ENCODE measurements around the gene ANKRD11. TPM values are rescaled to one million over a fixed set of nuclear protein-coding genes. Genes with fewer than 3 reads are reported as not detected.

Gene ANKRD11
- total and polyA plus RNA-seq, 7 experiments from 2014 or later = 8.7 to 254 (median 239) TPM

DNA sequence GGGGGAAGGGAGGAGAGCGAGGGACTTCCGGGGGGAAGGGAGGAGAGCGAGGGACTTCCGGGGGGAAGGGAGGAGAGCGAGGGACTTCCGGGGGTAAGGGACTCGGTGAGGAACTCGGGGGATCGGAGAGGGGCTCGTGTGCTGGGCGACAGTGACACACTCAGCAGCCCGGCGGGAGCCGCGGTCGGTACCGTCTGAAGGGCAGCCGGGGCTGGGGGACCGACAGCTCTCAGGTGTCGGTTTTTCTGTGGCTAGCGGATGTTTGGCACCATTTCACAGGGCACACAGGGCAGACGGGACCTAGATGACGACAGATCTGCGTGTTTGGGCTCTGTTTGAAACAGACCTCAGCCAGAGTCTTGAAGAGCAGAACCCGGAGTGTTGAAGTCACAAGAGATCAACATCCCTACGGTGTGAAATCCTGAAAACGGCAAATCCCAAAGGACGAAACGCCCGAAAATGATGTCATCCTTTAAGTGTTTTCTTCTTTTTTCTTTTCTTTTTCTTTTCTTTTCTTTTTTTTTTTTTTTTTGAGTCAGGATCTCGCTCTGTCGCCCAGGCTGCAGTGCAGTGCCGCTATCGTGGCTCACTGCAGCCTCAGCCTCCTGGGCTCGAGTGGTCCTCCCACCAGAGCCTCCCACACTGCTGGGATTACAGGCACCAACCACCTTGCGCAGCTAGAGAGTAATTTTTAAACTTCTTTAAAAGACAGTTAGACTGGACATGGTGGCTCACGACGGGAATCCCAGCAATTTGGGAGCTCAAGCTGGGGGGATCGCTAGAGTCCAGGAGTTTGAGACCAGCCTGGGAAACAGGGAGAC lies 249.0 kb downstream of the ANKRD11 start:
- CTCF ChIA-PET = interaction anchor here (0.9 to 1.4 kb wide), 6 partner anchors 24 to 424 kb away, joined by 3 to 10 read pairs (median 4); partner anchors contain the start of genes SPG7 and ZNF778
- intact Hi-C loops (cut with micrococcal nuclease) = loop anchor here (1.0 to 10.0 kb wide), 15 partner anchors 24 to 787 kb away; partner anchors contain the start of genes ANKRD11 (in 2 of the 2), RPL13 (in 2 of the 2), ZNF778 (in 2 of the 2) and CDH15 (in 1 of the 2)

DNA sequence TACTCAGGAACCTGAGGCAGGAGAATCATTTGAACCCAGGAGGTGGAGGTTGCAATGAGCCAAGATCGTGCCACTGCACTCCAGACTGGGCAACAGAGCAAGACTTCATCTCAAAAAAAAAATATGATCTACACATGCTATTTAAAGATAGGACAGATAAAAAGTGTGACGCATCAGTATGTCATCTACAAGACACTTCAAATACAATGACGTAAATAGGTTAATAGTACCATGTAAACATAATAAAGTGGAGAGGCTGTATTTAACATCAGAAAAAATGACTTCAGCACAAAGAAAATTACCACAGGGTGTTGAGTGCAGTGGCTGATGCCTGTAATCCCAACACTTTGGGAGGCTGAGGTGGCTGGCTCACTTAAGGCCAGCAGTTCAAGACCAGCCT lies 252.6 kb downstream of the ANKRD11 start:
- intact Hi-C loops (cut with micrococcal nuclease) = no loop called here
- no peak overlapping the region for H3K4me3 ChIP-seq (ENCODE audit: low read length)
- H3K4me1 ChIP-seq (ENCODE audit: control insufficient read depth in 2 of 2, insufficient read depth in 2 of 2, low read length in 2 of 2) = peaks cover 5% of the 10 kb centered on the region in 2 donors
- peaks cover 0 to 7% (median 0%) of the 10 kb centered on the region in 3 experiments for H3K36me3 ChIP-seq (ENCODE audit: control insufficient read depth in 2 of 3, insufficient read depth in 3 of 3, low read length in 3 of 3)
- CTCF ChIA-PET = interaction anchor here (0.7 kb wide), 1 partner anchor 92 kb away, joined by 3 read pairs; no protein-coding TSS in a partner anchor
- POLR2A ChIA-PET = interaction anchor here (0.7 kb wide), 1 partner anchor 166 kb away, joined by 3 read pairs; no protein-coding TSS in a partner anchor
- peaks cover 0 to 16% (median 10%) of the 10 kb centered on the region in 7 donors for H3K4me1 Mint-ChIP-seq
- no peaks in the 10 kb centered on the region for H3K27me3 ChIP-seq (ENCODE audit: control insufficient read depth in 2 of 2, insufficient read depth in 2 of 2, low read length in 2 of 2)
- H3K27ac ChIP-seq (ENCODE audit: low read depth, low read length) = no peak overlapping the region
- peaks cover 6 to 23% (median 11%) of the 10 kb centered on the region in 5 donors for H3K36me3 Mint-ChIP-seq
- H3K27ac Mint-ChIP-seq = no peak overlapping the region
- H3K27me3 Mint-ChIP-seq = no peaks in the 10 kb centered on the region
- no peaks in the 10 kb centered on the region for H3K9me3 ChIP-seq (ENCODE audit: control insufficient read depth in 2 of 3, low read length in 3 of 3)
- ATAC-seq (no peak), DNase-seq (no peak)
- H3K4me3 Mint-ChIP-seq = peak overlapping the region in 2 of 10 donors; percentile 21 to 45
- peaks cover 0 to 9% (median 0%) of the 10 kb centered on the region in 11 donors for H3K9me3 Mint-ChIP-seq

More for the DNA sequence above, 249.0 kb downstream of the ANKRD11 start:
- peak overlapping the region; percentile 83 to 100 (median 96) for H3K4me3 Mint-ChIP-seq
- peaks cover 0 to 3% (median 0%) of the 10 kb centered on the region in 5 donors for H3K36me3 Mint-ChIP-seq
- peaks cover 0 to 2% (median 0%) of the 10 kb centered on the region in 11 donors for H3K9me3 Mint-ChIP-seq
- H3K4me1 Mint-ChIP-seq = peaks cover 0 to 31% (median 18%) of the 10 kb centered on the region in 7 donors
- peak overlapping the region; percentile 91 for H3K27ac ChIP-seq (ENCODE audit: low read depth, low read length)
- DNase-seq (peak; percentile 75 to 95 (median 93)), ATAC-seq (peak; percentile 86)
- no peaks in the 10 kb centered on the region for H3K9me3 ChIP-seq (ENCODE audit: control insufficient read depth in 2 of 3, low read length in 3 of 3)
- peaks cover 5 to 6% of the 10 kb centered on the region in 2 donors for H3K4me1 ChIP-seq (ENCODE audit: control insufficient read depth in 2 of 2, insufficient read depth in 2 of 2, low read length in 2 of 2)
- no peaks in the 10 kb centered on the region for H3K36me3 ChIP-seq (ENCODE audit: control insufficient read depth in 2 of 3, insufficient read depth in 3 of 3, low read length in 3 of 3)
- no peaks in the 10 kb centered on the region for H3K27me3 ChIP-seq (ENCODE audit: control insufficient read depth in 2 of 2, insufficient read depth in 2 of 2, low read length in 2 of 2)
- H3K4me3 ChIP-seq (ENCODE audit: low read length) = peak overlapping the region; percentile 68
- H3K27ac Mint-ChIP-seq = peak overlapping the region; percentile 94 to 100 (median 99)
- POLR2A ChIA-PET = interaction anchor here (0.6 to 2.6 kb wide), 16 partner anchors 15 to 417 kb away, joined by 3 to 9 read pairs (median 3); partner anchors contain the start of genes CHMP1A, SPATA33, SPG7 and ZNF778
- H3K27me3 Mint-ChIP-seq = no peaks in the 10 kb centered on the region

DNA sequence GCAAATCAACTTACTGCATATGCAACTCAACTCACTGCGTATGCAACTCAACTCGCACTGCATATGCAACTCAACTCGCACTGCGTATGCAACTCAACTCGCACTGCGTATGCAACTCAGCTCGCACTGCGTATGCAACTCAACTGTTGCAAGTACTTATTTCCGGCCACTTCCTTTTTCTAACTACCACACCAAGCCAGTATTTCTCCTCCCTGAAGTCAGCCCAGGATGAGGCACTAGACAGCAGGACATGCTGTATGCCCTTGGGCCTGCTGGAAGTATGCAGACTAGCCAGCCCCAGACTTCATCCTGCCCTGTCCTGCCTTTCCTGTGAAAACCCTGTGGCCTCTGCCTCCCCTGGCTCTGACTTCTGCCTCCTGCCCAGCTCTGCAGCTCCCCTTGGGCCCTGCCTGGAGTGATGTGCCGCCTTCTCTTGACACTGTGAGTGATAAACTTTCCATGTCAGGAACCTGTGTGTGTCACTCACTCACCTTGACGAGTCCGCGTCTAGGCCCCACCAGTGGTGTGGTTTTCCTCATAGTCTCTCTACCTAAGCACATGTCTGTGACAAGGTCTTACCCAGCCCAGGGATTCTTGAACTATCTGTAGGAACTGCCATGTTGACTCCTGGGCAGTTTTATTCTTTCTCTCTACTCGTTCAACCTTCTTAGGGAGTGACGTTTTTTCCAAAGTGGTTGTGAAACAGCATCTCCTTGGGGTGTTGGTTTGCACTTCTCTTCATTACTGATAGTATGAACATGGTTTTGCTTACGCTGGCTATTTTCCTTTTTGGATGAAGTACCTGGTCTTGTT lies 256.5 kb downstream of the ANKRD11 start:
- ChIA-PET POLR2A (interaction anchor here (0.7 kb wide), 1 partner anchor 155 kb away, joined by 3 read pairs; no protein-coding TSS in a partner anchor), CTCF (no interaction called here)
- DNase-seq (no peak), ATAC-seq (peak; percentile 29)
- Mint-ChIP-seq H3K9me3 (peaks cover 0 to 23% (median 4%) of the 10 kb centered on the region in 11 donors), H3K36me3 (peaks cover 13 to 53% (median 31%) of the 10 kb centered on the region in 5 donors), H3K27me3 (no peaks in the 10 kb centered on the region), H3K27ac (peak overlapping the region in 1 of 9 donors; percentile 56), H3K4me1 (peaks cover 0 to 6% (median 0%) of the 10 kb centered on the region in 7 donors), H3K4me3 (no peak overlapping the region)
- H3K27me3 ChIP-seq (ENCODE audit: control insufficient read depth in 2 of 2, insufficient read depth in 2 of 2, low read length in 2 of 2) = no peaks in the 10 kb centered on the region
- no peak overlapping the region for H3K27ac ChIP-seq (ENCODE audit: low read depth, low read length)
- H3K4me1 ChIP-seq (ENCODE audit: control insufficient read depth in 2 of 2, insufficient read depth in 2 of 2, low read length in 2 of 2) = no peaks in the 10 kb centered on the region
- intact Hi-C loops (cut with micrococcal nuclease) = no loop called here
- H3K36me3 ChIP-seq (ENCODE audit: control insufficient read depth in 2 of 3, insufficient read depth in 3 of 3, low read length in 3 of 3) = peaks cover 0 to 38% (median 6%) of the 10 kb centered on the region in 3 experiments
- H3K4me3 ChIP-seq (ENCODE audit: low read length) = no peak overlapping the region
- H3K9me3 ChIP-seq (ENCODE audit: control insufficient read depth in 2 of 3, low read length in 3 of 3) = peaks cover 0 to 11% (median 4%) of the 10 kb centered on the region in 3 experiments

DNA sequence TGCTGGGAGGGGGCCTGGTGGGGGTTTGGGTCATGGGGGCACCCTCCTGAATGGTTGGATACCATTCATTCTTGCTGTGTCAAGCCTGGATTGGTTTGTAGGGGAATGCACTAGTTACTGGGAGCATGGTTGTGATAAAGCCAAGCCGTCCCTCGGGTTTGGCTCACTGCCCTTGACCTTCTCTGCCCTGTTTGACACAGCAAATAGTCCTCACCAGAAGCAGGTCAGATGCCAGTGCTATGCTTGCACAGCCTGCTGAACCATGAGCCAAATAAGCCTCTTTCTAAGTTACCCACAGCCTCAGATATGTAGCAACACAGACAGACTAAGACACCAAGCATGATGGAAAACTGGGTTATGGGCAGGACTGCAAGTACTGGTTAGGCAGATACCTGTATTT lies 258.3 kb downstream of the ANKRD11 start:
- Histone ChIP-seq H3K4me3 (ENCODE audit: low read length) (no peak overlapping the region), H3K27me3 (ENCODE audit: control insufficient read depth in 2 of 2, insufficient read depth in 2 of 2, low read length in 2 of 2) (no peaks in the 10 kb centered on the region), H3K27ac (ENCODE audit: low read depth, low read length) (no peak overlapping the region), H3K36me3 (ENCODE audit: control insufficient read depth in 2 of 3, insufficient read depth in 3 of 3, low read length in 3 of 3) (peaks cover 0 to 56% (median 16%) of the 10 kb centered on the region in 3 experiments), H3K9me3 (ENCODE audit: control insufficient read depth in 2 of 3, low read length in 3 of 3) (peaks cover 0 to 28% (median 19%) of the 10 kb centered on the region in 3 experiments), H3K4me1 (ENCODE audit: control insufficient read depth in 2 of 2, insufficient read depth in 2 of 2, low read length in 2 of 2) (no peaks in the 10 kb centered on the region)
- H3K4me3 Mint-ChIP-seq = no peak overlapping the region
- peaks cover 21 to 71% (median 49%) of the 10 kb centered on the region in 5 donors for H3K36me3 Mint-ChIP-seq
- peaks cover 0 to 6% (median 0%) of the 10 kb centered on the region in 7 donors for H3K4me1 Mint-ChIP-seq
- H3K27ac Mint-ChIP-seq = peak overlapping the region in 1 of 9 donors; percentile 26
- DNase-seq (no peak), ATAC-seq (no peak)
- no peaks in the 10 kb centered on the region for H3K27me3 Mint-ChIP-seq
- ChIA-PET POLR2A (no interaction called here), CTCF (no interaction called here)
- peaks cover 0 to 38% (median 12%) of the 10 kb centered on the region in 11 donors for H3K9me3 Mint-ChIP-seq
- intact Hi-C loops (cut with micrococcal nuclease) = no loop called here

DNA sequence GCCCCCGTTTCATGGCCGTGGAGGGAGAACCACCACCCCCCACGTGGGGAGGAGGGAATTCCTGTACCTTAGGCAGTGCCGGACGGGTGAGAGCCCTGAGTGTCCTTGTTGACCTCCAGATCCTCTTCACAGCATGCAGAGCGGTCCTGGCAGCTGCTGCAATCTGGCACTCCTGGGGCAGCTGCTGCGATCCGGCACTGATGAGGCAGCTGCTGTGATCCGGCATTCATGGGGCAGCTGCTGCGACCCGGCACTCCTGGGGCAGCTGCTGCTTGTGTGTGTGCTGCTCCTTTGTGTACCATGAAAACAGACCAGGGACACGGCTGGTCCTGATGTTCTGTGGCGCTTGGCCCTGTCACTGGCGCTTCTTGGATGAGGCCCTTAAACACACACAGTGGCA lies 260.1 kb downstream of the ANKRD11 start:
- H3K27ac Mint-ChIP-seq = no peak overlapping the region
- CTCF ChIA-PET = no interaction called here
- POLR2A ChIA-PET = no interaction called here
- Histone ChIP-seq H3K4me3 (ENCODE audit: low read length) (no peak overlapping the region), H3K27me3 (ENCODE audit: control insufficient read depth in 2 of 2, insufficient read depth in 2 of 2, low read length in 2 of 2) (no peaks in the 10 kb centered on the region), H3K36me3 (ENCODE audit: control insufficient read depth in 2 of 3, insufficient read depth in 3 of 3, low read length in 3 of 3) (peaks cover 12 to 72% (median 24%) of the 10 kb centered on the region in 3 experiments), H3K4me1 (ENCODE audit: control insufficient read depth in 2 of 2, insufficient read depth in 2 of 2, low read length in 2 of 2) (no peaks in the 10 kb centered on the region), H3K9me3 (ENCODE audit: control insufficient read depth in 2 of 3, low read length in 3 of 3) (peaks cover 0 to 35% (median 21%) of the 10 kb centered on the region in 3 experiments), H3K27ac (ENCODE audit: low read depth, low read length) (no peak overlapping the region)
- DNase-seq (no peak), ATAC-seq (no peak)
- H3K27me3 Mint-ChIP-seq = no peaks in the 10 kb centered on the region
- peaks cover 0 to 44% (median 24%) of the 10 kb centered on the region in 11 donors for H3K9me3 Mint-ChIP-seq
- H3K36me3 Mint-ChIP-seq = peaks cover 34 to 86% (median 64%) of the 10 kb centered on the region in 5 donors
- peaks cover 0 to 6% (median 0%) of the 10 kb centered on the region in 7 donors for H3K4me1 Mint-ChIP-seq
- intact Hi-C loops (cut with micrococcal nuclease) = no loop called here
- no peak overlapping the region for H3K4me3 Mint-ChIP-seq

DNA sequence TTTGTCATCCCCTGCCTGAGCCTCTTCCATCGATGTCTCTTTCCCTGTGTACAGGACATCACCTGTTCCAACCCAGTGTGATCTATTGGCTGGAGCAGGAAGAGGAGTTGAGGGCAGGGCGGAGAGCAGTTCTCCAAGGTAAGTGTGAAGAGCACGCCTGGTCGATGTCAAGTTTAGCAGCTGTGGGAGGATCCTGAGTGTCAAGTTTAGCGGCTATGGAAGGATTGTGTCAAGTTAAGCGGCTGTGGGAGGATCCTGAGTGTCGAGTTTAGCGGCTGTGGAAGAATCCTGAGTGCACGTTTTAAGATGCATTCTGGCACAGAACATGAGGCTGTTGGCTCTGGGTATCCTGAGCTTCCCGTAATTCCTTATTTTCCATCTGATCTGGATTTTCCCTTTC lies 265.7 kb downstream of the ANKRD11 start:
- CTCF ChIA-PET = no interaction called here
- H3K27me3 ChIP-seq (ENCODE audit: control insufficient read depth in 2 of 2, insufficient read depth in 2 of 2, low read length in 2 of 2) = no peaks in the 10 kb centered on the region
- no peaks in the 10 kb centered on the region for H3K4me1 ChIP-seq (ENCODE audit: control insufficient read depth in 2 of 2, insufficient read depth in 2 of 2, low read length in 2 of 2)
- H3K27me3 Mint-ChIP-seq = no peaks in the 10 kb centered on the region
- H3K36me3 ChIP-seq (ENCODE audit: control insufficient read depth in 2 of 3, insufficient read depth in 3 of 3, low read length in 3 of 3) = peaks cover 24 to 76% (median 31%) of the 10 kb centered on the region in 3 experiments
- ATAC-seq (no peak), DNase-seq (no peak)
- H3K27ac ChIP-seq (ENCODE audit: low read depth, low read length) = no peak overlapping the region
- intact Hi-C loops (cut with micrococcal nuclease) = no loop called here
- peaks cover 0 to 36% (median 20%) of the 10 kb centered on the region in 11 donors for H3K9me3 Mint-ChIP-seq
- peaks cover 32 to 69% (median 66%) of the 10 kb centered on the region in 5 donors for H3K36me3 Mint-ChIP-seq
- POLR2A ChIA-PET = no interaction called here
- H3K4me3 Mint-ChIP-seq = no peak overlapping the region
- peak overlapping the region in 2 of 9 donors; percentile 58 to 62 for H3K27ac Mint-ChIP-seq
- peaks cover 4 to 9% (median 5%) of the 10 kb centered on the region in 7 donors for H3K4me1 Mint-ChIP-seq
- no peak overlapping the region for H3K4me3 ChIP-seq (ENCODE audit: low read length)
- peaks cover 0 to 27% (median 21%) of the 10 kb centered on the region in 3 experiments for H3K9me3 ChIP-seq (ENCODE audit: control insufficient read depth in 2 of 3, low read length in 3 of 3)

Data from naive thymus-derived CD4-positive, alpha-beta T cell (primary cell).